Epidermal melanocyte (primary cell): Measurements from ENCODE around the gene PCBP4.

Experiments used
- DNase-seq: peaks from one replicate; pipeline ENCODE4 v3.0.0; 2011; ENCODE audit warnings: low spot score; ENCODE audit not compliant: insufficient read length

The PCBP4 gene

DNA sequence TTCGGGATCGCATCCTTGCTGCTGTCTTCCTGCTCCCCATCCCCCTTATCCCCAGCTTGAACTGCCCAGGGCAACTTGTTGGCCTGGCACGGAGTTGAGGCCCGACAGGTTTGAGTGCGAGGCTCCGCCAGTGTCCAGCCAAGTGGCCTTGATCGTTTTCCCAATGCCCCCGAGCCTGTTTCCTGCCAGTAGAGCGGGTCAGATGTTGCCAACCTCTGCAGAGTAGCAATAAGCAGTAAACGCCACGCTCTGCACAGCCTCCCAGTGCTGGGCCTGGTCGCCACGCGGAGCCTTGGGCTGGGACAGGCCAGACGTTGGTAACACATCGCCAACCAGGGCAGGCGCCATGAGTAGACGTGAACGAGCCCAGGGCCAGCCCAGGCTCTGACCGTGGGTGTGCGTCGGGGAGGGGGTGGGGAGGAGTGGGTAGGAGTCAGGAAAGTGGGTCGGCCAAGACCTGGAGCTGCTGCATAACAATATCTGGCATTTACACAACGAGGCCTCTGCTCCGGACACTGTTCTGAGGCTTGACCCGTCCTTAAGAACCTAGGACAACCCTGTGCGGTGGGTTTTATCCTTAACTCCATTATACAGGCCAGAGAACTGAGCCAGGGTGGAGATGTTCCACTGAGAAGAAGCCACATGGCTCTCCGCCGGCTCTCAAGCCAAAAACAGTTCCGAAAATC, 7.2 kb upstream of the PCBP4 start:
- DNase-seq, result no peak

GRCh38 chr3:51971350-51971749, 4.1 kb upstream of the PCBP4 start:
- DNase-seq, result no peak

DNA sequence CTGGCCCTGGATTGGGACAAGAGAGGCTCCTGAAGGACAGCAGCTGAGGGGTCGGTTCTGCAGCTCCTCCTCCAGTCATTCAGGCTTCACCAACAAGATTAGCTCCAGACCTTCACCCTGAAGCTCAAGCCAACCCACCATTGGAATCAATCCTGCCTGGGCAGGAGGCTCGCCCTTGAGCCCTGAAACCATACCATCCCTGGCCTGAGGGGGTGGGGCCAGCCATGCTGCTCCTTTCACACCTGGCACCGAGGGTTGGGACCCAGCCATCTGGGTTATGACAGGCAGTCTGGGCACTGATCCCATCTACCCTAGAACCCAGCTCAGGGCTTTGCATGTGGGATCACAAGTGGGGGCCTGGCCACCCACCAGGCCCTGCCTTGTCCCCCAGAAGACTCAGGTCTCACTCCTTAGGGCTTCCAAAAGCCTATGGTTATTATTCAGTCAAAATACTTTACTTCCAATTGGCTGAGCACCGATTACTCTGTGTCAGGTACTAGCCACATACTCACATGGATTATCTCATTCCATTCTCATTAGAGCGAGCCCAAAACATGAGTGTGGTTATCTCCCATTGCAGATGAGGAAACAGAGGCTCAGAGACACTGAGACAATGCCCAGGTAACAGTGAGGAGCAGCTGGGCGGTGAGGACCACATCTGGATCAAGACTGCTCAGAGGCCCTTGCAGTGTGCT, 3.5 kb upstream of the PCBP4 start:
- no peak for DNase-seq

GRCh38 chr3:51969841-51970240, 2.6 kb upstream of the PCBP4 start:
- no peak for DNase-seq

- no peak for DNase-seq
Observed at GRCh38 chr3:51968883-51969678, 1.8 kb upstream of the PCBP4 start.

- no peak for DNase-seq
Observed at GRCh38 chr3:51968170-51968775, 1.0 kb upstream of the PCBP4 start.

GRCh38 chr3:51966922-51967383, 301 bp downstream of the PCBP4 start:
- DNase-seq, result no peak

DNA sequence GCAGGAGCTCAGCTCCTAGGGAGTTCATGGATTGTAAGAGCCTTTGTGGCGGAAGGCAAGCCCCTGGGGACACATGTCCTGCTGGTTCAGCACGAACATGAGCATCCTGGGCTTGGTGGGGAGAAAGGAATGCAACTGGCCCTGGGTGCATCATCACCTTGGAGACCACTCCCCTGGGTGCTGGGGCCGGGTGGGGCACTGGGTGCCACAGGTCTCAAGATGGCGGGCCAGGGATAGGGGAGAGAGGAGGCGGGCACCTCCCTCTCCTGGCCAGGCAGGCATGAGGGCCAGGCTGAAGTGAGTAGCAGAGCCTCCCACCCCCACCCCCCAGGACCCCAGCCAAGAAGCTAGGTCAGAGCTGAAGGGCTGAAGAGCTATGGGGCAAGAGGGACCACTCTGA, 768 bp downstream of the PCBP4 start:
- DNase-seq, result no peak

DNA sequence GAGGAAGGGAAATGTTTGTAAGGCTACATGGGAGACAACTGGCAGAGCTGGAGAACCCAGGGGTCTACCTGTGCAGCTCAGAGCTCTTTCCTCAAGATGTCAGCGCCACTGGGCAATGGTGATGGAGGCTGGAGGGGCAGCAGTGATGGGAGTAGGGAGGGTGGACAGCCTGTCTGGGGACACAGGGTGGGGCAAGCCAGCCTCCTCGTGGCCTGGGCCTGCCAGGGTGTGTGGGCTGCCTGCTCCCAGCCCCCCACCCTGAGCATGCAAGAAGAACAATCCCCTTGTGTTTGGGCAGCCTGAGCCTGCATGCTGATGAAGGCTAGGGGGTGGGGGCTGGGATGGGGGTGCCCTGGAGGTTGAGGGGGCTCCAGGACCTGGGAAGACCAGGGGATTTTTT, 1.2 kb downstream of the PCBP4 start:
- DNase-seq, result no peak

DNA sequence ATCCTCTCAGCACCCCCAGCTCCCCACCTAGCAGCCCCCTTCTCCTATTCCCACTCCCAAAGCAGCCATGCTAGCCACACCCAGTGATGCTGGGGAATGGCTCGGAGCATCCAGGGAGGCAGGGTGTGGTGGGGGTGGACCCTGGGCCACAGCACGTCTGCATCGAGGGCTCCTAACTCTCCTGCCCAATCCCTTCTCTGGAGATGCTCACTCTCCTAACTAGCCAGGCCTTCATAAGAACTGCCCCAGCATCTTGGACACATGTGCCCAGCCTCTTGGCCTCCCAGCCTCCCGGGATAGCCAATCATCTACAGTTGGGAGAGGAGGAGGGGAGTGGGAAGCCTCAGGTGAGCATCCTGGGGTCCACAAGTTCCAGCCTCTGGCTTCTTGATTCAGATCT, 2.7 kb downstream of the PCBP4 start:
- no peak for DNase-seq

DNA sequence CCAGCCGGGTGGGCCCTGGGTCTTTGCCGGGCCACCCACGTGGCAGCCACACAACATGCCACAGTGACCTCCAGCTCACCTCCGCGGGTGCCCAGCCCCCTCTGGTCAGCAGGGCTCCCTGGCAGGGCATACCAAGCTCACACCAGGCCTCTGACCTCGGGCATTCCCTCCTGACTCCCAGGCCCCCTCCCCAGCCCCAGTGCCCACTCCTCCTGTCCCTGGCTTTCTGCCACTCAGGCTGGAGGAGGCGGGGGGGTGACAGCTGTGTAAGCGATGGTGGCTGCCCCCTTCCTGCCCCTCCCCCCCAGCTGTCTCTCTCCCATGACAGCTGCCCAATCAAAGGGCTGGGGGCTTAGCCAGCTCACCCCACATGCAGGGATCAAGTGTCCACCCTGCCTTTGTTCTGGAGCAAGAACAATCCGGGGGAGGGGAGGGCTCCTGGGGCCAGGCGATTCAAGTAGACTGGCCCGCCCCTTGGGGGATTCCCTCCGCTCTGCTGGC, 3.3 kb downstream of the PCBP4 start:
- no peak for DNase-seq

DNA sequence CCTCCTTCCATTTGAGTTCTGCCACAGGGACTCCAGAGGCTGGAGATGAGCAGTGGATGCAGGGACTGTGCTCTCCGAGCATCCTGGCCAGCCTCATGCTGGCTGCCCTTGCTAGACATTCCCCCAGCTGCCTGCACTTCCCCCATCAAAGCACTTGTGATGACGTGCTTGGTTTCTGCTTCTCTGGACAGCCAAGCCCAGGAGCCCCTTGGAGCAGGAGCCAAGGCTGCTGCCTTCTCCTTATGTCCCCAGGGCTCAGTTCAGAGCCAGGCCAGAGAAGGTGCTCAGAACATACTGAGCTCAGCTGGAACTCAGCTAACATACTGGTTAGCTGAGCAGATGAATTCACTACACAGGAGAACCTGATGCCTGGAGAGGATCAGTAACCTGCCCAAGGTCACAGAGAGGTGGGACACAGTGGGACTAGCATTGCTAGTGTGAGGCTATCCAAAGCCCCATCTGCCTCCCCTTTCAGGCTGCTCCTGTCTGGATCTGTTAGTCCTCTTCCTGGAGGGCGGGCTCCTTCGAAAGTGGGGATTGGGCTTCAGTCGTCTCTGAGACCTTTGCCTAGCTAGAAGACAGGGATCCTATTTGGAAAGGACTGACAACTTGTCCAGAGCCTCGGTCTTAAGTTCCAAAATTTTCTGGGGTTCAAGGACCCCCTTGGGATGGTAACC, 4.3 kb downstream of the PCBP4 start:
- no peak for DNase-seq

GRCh38 chr3:51961602-51962569, 5.4 kb downstream of the PCBP4 start:
- no peak for DNase-seq

GRCh38 chr3:51961011-51961410, 6.2 kb downstream of the PCBP4 start:
- no peak for DNase-seq

DNA sequence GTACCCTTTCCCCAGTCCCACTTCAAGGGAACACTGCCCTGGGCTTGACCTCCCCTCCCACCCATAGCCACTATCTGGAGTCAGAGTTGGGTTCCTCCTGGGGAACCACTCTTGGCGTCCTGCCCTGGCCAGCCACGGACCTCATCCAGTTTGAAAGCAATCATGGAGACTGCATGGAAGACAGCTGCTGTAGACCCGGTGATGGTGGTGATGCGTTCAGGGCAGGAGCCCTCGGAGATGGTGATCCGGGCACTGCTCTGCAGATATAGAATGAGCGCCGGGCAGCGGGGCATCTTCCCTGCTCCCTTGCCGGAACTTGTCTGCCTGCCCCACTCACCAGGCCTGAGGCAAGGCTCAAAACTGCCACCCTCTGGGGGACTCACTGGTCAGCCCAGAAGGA, 6.9 kb downstream of the PCBP4 start:
- DNase-seq, result no peak

- DNase-seq, result no peak
Observed at GRCh38 chr3:51959651-51960050, 7.6 kb downstream of the PCBP4 start.

DNA sequence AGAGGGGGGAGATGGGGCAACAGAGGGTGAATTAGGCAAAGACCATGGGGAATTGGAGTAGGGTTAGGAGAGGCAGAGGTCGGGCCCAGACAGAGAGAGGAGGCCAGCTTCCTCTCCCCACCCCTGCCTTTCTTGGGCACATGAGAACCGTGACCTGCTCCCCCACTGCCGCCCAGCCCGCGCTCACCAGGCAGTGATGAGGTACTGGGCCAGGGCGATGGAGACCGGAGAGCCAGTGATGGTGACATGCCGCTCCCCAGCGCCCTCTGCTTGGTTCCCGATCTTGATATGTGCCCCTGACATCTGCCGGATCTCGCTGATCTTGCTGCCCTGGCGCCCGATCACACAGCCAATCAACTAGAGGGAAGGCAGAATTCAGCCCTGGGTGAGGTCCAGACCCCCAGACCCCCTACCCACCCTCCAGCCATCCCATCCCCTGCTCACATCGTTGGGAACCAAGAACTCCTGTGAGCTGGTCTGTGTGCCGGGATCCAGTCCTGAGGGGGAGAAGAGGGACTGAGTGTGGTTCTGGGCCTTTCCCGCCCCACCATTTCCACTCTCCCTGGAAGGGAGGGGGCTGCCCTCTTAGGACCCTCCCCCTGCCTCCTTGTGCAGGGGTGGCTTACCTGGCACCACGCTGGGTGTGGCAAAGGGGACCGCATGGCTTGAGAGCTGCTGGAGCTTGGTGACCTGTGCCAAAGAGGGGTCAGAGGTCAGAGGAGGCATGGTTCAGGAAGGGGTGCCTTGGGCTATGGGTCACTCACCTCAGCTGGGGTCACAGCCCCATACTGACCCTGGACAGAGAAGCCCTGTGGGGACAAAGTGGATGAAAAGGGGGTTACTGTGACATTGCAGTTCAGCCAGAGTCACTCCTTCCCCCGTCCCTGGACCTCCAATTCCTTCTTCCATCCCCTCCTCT, 8.4 kb downstream of the PCBP4 start:
- no peak for DNase-seq

DNA sequence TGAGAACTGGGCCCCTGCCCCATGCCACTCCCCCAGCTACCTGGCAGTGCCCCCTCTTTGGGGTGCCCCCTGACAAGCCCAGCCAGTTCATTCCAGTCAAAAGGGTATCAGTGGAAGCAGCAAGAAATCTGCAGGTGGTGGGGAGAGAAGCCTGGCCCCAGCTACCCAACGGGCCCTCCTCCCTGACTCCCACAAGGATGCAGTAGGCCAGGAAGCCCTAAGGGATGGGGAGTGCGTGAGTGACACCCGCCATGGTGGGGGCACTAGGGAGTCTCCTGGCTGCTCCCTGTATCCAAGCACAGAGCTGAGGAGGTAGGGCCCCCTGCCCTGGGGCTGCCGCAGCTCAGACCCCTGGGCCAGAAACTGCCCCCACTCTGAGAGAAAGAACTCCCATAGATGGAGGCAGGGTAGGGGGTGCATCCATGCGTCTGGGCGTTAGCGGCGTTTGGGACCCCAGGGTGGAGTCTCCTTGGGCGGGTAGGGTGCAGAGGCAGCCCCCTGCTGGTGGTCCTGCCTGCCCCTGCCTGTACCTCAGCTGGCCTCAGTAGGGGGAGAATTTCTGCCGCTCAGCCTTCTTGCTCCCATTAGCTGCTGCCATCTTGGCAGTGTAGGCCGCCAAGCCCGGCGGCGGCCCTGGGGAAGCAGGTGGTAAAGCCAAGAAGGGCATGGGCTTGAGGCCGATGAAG, 9.6 kb downstream of the PCBP4 start:
- DNase-seq, result no peak
